ENCODE data around the gene SAE1.
A peak's percentile ranks its signal among the peaks of the same experiment; 100 is the strongest.
"Not testable (repeated sequence)": the region's sequence is repeated elsewhere in the genome, so short reads cannot be mapped to it uniquely, and the experiment has no call there.

Gene SAE1

DNA sequence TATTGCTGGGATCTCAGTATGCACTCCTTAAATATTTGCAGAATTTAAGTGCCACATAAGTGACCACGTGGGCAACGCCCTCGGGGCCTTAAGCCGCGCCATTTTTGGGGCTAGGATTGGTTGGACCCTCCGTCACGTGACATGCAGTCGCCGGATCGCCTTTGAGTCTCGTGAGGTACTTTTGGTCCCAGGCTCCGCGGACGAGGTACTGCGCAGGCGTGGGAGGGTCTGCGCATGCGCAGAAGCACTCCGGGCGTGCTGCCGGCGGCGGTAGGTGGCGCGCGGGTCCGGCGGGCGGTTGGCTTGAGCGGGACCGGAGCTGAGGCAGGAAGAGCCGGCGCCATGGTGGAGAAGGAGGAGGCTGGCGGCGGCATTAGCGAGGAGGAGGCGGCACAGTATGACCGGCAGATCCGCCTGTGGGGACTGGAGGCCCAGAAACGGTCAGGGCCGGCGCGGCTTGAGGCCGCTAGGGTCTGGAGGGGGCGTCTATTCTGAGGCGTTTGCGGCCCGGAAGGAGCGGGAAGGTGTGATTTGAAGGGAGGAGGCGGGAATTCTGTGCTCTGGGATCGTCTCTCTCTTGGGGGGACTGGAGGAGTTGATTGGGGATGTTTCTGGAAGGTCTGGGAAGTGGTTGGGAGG is at the start of gene SAE1:
TSS of gene SAE1 (plus strand) at position 247 of the 639 bp plus-strand sequence. CDS start at position 343, 96 bp downstream.
- peak; percentile 99 for DNase-seq

DNA sequence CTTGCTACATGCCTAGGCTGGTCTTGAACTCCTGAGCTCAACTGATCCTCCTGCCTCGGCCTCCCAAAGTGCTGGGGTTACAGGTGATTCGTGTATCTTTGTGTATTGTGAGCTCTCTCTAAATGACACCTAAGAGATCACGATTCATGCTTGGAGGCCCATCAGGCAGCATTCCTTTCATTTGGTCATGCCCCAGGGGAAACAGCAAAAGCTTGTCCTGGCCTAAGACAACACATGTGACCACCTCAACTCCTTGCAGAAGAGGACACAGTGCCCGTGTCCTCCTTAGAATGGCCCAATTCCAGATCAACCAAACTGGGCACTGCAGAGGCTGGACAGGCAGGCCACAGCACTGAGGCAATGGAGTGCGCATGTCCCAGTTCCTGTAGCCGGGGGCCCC is 49.5 kb upstream of the SAE1 start:
- no peak for DNase-seq

DNA sequence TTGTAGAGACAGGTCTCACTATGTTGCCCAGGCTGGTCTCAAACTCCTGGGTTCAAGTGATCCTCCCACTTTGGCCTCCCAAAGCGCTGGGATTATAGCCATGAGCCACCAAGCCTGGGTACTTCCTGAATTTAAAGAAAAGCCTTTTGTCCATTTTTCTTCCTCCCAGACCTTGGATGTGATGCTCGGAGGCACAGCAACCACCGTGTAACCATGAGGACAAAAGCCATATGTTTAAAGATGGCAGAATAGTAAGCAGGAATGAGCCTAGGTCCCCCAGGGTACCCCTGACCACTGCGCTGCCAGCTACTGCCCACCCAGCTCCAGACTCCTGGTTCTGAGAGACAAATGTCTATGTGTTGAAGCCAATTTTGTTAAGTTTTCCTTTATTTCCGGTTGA is 48.1 kb upstream of the SAE1 start:
- no peak for DNase-seq

GRCh38 chr19:47084879-47085439 is 45.7 kb upstream of the SAE1 start:
- no peak for DNase-seq

DNA sequence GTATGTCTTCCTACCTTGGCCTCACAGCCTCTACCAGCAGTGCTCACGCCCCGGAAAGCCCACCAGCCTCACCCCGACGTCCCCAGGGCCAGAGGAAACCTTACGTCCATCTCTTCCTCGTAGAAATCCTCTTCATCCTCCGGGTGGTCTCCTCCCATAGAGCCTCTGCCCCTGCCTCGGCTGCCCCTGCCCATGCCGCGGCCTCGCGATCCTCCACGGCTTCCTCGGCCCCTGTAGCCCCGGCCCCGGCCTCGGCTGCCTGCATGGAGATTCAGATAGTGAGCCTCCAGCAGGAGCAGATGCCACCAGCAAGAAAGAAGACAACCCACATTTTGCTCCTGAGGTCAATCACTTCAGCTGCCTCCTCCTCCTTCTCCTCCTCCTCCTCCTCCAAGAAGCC is 44.4 kb upstream of the SAE1 start:
- DNase-seq, result no peak

GRCh38 chr19:47089767-47090350 is 40.8 kb upstream of the SAE1 start:
- no peak for DNase-seq

- DNase-seq, result no peak
Observed at GRCh38 chr19:47093254-47093653, 37.4 kb upstream of the SAE1 start.

DNA sequence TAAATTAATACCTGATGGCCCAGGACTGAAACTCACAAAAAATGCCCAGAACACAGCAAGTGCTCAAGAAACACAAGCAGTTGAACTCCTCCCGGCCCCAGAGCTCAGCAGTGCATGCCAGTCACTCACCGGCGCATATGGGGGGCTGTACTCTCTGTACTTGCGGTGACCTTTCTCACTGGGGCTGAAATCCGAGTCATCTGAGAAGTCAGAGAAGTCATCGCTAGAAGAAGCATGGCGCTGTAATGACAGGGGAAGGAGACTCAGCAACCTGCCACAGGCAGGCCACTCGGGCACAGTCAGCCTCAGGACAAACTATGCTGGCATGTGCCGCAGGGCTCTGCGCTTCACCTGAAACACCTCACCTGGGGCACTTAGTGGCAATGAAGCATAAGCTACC is 36.8 kb upstream of the SAE1 start:
- no peak for DNase-seq

DNA sequence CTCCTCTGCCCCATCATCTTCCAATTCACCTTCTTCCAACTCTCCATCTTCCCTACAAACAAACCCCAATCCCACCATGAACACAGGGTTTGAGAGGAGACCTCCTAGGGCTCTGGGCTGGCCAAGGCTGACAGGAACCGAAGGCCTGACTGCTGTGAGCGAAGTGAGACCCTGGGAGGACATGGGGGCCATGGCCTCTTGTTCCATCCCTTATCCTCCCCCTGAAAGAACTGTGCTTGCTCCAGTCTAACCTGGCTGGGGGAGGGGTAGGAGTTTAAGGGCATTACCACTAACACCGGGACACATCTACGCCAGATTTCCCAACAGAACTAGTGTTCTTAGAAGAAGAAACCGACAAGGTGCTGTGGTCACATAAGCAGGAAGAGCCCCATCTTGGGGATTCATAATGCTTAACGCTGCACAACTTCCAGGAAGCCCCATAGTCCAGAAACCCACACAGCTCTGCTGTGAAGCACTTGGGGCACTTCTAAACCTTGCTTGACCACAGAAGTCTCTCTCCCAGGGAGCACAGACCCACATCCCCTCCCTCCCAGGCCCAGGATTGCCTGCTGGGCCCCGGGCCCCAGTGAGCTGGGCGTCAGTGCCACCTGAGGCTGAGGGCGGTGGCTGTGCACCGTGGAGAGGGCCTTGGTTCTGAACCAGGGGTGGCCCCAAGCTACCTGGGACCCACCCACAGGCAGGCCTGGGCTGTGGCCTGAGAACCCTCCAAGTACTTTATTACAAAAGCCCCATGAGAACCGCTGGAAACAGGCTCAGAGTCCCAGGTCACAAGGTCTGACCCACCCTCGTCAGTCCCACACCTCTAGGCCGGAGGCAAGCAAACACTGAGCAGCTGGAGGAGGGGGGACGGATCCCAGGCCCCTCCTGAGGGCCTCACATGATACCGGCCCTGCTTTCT is 35.8 kb upstream of the SAE1 start:
- DNase-seq, result no peak

- peak; percentile 55 for DNase-seq
Observed at GRCh38 chr19:47095476-47096099, 35.0 kb upstream of the SAE1 start.

DNA sequence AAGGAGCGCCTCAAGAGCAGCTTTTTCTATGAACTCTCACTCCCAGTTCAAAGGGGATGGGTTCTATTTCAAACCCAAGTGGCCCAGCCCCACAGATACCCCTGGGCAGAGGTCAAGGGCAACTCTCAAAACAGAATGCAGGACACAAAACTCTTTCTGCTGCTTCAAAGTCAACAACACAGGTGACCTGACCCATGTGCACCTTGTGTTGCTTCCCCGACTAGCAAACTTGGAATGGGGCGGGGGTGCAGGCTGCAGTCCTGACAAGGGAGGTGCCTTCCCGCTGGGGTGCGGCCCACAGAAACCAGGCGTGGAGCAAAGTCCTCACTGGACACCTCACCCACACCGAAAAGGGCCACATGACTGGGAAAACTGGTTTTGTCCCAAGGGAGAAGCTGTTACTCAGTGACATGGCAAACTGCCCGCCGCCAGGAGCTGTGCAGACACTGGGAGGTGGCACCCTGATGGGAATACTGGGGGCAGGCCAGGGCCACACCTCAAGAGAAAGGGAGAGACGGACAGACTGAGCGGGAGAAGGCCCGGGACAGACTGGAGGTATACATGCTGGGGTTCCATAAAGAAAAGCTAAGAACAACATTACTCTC is 34.4 kb upstream of the SAE1 start:
- no peak for DNase-seq

GRCh38 chr19:47096721-47097120 is 33.9 kb upstream of the SAE1 start:
- no peak for DNase-seq

GRCh38 chr19:47097396-47098201 is 33.0 kb upstream of the SAE1 start:
- peak; percentile 71 for DNase-seq

GRCh38 chr19:47098608-47099007 is 32.0 kb upstream of the SAE1 start:
- no peak for DNase-seq

- no peak for DNase-seq
Observed at GRCh38 chr19:47099576-47100050, 31.0 kb upstream of the SAE1 start.

DNA sequence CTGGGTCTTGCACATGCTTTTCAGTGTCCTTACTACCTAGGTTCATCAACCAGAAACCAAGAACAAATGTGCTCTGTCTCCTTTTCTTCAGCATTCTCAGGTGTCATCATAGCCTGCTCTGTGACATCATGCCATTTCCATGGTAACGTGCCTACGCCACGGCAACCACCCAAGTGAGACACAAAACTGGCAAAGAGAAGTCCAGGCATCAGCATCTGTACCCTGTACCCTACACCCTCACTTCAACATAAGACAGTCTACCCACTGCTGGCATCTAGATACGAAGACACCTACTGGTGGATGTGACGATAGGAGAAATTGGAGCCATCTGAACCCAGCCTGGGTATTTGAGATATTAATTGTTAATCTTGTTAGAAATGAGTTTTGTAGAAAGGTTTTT is 30.3 kb upstream of the SAE1 start:
- no peak for DNase-seq

DNA sequence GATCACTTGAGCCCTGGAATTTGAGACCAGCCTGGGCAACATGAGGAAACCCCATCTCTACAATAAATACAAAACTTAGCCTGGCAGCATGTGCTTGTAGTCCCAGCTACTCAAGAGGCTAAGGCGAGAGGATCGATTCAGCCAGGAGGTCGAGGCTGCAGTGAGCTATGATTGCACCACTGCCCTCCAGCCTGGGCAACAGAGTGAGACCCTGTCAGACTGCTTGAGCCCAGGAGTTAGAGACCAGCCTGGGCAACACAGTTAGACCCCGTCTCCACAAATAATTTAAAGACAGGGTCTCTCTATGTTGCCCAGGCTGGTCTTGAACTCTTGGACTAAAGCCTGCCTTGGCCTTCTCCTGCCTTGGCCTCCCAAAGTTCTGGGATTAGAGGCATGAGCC is 29.5 kb upstream of the SAE1 start:
- DNase-seq, result not testable (repeated sequence)

DNA sequence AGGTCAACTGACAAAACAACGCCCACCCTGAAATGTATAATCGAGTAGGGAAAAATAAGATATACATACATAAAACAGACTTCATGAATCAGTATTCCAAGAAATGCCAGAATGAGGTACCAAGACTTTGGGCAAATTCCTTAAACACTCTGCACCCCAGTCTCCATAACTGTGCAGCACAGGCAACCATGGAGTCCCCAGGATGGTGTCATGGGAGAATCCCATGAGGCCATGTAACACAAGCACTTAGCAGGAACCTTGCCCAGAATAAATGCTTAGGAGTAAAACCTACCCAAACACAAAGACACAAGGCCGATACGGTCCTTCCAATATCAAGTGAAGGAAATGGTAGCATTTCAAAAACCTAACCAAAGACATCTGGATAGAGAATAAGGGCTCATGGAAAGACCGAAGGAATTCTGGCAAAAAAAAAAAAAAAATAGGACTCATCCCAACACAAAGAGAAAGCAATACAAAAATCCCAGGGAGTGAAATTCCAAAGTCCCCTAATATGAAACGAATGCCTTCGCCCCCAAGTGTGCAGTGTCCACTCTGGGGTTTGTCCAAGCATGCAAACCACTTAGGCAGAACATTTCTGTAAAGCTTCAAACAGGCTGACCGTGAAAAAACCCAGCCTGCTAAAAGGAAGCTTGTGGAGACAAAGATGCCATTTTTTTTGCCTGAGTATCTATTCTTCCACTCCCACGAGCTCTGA is 28.1 kb upstream of the SAE1 start:
- DNase-seq, result peak; percentile 62

DNA sequence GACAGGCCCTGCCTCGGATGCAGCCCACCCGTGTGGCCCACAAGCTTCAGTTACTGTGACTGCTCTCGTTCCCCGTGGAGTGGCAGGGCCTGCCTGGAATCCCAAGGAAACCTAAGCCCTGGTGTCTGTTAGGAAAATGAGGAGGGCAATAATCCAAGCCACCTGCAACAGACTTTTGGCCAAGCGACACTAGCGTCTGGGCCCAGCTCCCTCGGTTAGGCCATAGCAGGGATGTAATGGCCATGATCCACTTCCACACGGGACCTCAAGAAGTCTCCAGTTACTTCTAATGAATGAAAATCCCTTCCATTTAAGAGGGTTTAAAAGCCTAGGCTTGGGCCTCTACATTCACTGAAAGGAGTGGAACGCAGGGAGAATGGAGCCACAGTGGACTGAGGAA is 26.0 kb upstream of the SAE1 start:
- DNase-seq, result no peak

DNA sequence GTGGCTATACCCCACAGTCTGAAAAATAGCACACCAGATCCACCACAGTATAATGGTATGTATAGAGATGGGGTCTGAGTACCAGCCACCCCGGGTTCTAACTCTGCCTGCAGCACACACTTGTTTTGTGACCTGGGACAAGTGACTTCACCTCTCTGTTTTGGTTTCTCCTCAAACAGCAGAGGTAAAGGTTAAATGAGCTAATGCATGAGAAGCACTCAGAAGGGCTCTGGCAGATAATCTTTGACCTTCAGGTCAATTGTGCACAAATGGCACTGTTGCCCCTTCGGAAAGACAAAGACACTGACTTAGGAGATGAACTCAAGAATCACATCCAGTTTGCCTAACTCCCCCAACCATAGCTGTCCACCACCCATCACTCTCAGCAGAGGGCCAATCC is 24.8 kb upstream of the SAE1 start:
- DNase-seq, result no peak

GRCh38 chr19:47106821-47107201 is 23.8 kb upstream of the SAE1 start:
- DNase-seq, result no peak
